ENCODE results near the gene BCOR.

DNA sequence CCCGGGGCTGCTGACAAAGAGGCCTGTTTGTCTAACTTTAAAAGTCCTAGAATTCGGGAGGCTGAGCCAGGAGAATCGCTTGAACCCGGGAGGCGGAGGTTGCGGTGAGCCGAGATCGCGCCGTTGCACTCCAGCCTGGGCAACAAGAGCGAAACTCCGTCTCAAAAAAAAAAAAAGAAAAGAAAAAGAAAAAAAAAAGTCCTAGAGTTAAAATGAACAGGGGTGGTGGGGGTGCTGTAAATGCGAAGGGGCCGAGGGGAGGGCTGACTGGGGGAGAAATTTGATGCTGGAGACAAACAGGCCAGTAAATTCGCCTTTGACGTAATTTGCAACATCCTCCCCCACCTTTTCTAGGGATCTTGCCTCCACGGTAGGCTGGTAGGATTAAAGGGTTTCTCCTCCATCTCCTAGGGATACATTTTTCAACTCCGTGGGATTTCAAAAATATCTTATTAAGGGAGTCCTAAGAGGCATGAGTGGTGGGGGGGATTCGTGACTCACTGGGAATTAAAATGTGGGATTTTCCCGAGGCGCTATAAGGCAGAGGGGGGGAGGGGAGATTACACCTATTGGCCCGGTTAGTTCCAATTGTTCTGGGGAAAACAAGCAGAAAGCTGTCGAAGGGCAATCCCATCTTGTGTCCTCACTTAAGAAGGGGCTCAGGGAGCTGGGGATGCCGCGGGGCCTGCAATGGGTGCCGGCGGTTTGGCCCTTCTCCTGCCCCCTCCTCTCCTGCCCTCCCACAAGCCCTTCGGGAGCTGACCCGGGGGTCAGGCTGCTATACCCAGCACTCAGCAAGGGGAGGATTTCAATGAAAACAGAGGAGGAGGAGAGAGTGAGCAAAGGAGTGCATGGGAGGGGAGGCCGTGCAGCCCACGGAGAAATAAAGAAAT lies 3.0 kb upstream of the BCOR start:
- no peak for TF ChIP-seq POLR2A (IDR thresholded peaks at IDR 0.05)
- TF ChIP-seq, protein P1, sequence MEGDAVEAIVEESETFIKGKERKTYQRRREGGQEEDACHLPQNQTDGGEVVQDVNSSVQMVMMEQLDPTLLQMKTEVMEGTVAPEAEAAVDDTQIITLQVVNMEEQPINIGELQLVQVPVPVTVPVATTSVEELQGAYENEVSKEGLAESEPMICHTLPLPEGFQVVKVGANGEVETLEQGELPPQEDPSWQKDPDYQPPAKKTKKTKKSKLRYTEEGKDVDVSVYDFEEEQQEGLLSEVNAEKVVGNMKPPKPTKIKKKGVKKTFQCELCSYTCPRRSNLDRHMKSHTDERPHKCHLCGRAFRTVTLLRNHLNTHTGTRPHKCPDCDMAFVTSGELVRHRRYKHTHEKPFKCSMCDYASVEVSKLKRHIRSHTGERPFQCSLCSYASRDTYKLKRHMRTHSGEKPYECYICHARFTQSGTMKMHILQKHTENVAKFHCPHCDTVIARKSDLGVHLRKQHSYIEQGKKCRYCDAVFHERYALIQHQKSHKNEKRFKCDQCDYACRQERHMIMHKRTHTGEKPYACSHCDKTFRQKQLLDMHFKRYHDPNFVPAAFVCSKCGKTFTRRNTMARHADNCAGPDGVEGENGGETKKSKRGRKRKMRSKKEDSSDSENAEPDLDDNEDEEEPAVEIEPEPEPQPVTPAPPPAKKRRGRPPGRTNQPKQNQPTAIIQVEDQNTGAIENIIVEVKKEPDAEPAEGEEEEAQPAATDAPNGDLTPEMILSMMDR (IDR thresholded peaks at IDR 0.05), result no peak
